ENCODE results near the gene CBLC. TPM values are rescaled to one million over a fixed set of nuclear protein-coding genes. Genes with fewer than 3 reads are reported as not detected.
"Not testable (repeated sequence)": the region's sequence is repeated elsewhere in the genome, so short reads cannot be mapped to it uniquely, and the experiment has no call there.

Gene CBLC
- polyA plus RNA-seq, 1 donor (not counting 4 experiments of a cell fraction or from before 2014, with no cell fraction given) = 27.8 TPM

GRCh38 chr19:44767295-44768180 lies 10.2 kb upstream of the CBLC start:
- Histone ChIP-seq H3K4me3 (ENCODE audit: control insufficient read depth in 2 of 3, extremely low read depth in 1 of 3, insufficient read depth in 2 of 3, low read depth in 1 of 3, low read length in 3 of 3) (no peak overlapping the region), H2AFZ (ENCODE audit: control insufficient read depth, low read length) (no peak overlapping the region), H3K9ac (ENCODE audit: control insufficient read depth, extremely low read depth, insufficient read depth, low read length) (no peak overlapping the region), H3K36me3 (ENCODE audit: control insufficient read depth in 2 of 2, extremely low read depth in 1 of 2, insufficient read depth in 2 of 2, low read length in 2 of 2) (no peaks in the 10 kb centered on the region), H3K27ac (ENCODE audit: control insufficient read depth, insufficient read depth, low read length) (no peak overlapping the region), H3K79me2 (ENCODE audit: control insufficient read depth, insufficient read depth, low read length) (no peaks in the 10 kb centered on the region), H4K20me1 (ENCODE audit: control insufficient read depth, extremely low read depth, insufficient read depth, low read length) (no peaks in the 10 kb centered on the region), H3K9me3 (ENCODE audit: control insufficient read depth, low read depth, low read length) (no peaks in the 10 kb centered on the region), H3K27me3 (ENCODE audit: control insufficient read depth, extremely low read depth, insufficient read depth, low read length) (no peaks in the 10 kb centered on the region), H3K4me1 (ENCODE audit: control insufficient read depth, extremely low read depth, insufficient read depth, low read length) (peaks cover 5% of the 10 kb centered on the region), H3K4me2 (ENCODE audit: control insufficient read depth, extremely low read depth, insufficient read depth, low read depth, low read length) (no peak overlapping the region), H3K9me1 (ENCODE audit: control insufficient read depth, extremely low read depth, insufficient read depth, low read length) (no peaks in the 10 kb centered on the region)
- dilution Hi-C loops (cut with MboI; ENCODE audit: extremely low pct_ligation_motif_present, low sequenced_read_pairs) = no loop called here
- no peak for DNase-seq (ENCODE audit: low read depth, low spot score)
- TF ChIP-seq EZH2 (IDR thresholded peaks at IDR 0.05; ENCODE audit: low read length) = no peak
- no peak for TF ChIP-seq CTCF (optimal IDR thresholded peaks at IDR 0.05 in 1 of 3, IDR thresholded peaks at IDR 0.05 in 1 of 3, conservative IDR thresholded peaks at IDR 0.05 in 1 of 3; ENCODE audit: extremely low read depth in 1 of 3, insufficient read depth in 2 of 3, low read length in 3 of 3)
- no peak for FAIRE-seq

- TF ChIP-seq CTCF (optimal IDR thresholded peaks at IDR 0.05 in 1 of 3, IDR thresholded peaks at IDR 0.05 in 1 of 3, conservative IDR thresholded peaks at IDR 0.05 in 1 of 3; ENCODE audit: extremely low read depth in 1 of 3, insufficient read depth in 2 of 3, low read length in 3 of 3) = peak; percentile 62 to 78 (median 64)
- TF ChIP-seq EZH2 (IDR thresholded peaks at IDR 0.05; ENCODE audit: low read length) = no peak
- peak overlapping the region; percentile 62 for H3K4me2 ChIP-seq (ENCODE audit: control insufficient read depth, extremely low read depth, insufficient read depth, low read depth, low read length)
- no peaks in the 10 kb centered on the region for H3K79me2 ChIP-seq (ENCODE audit: control insufficient read depth, insufficient read depth, low read length)
- peak; percentile 96 for FAIRE-seq
- no peaks in the 10 kb centered on the region for H3K9me1 ChIP-seq (ENCODE audit: control insufficient read depth, extremely low read depth, insufficient read depth, low read length)
- no peaks in the 10 kb centered on the region for H3K36me3 ChIP-seq (ENCODE audit: control insufficient read depth in 2 of 2, extremely low read depth in 1 of 2, insufficient read depth in 2 of 2, low read length in 2 of 2)
- H4K20me1 ChIP-seq (ENCODE audit: control insufficient read depth, extremely low read depth, insufficient read depth, low read length) = no peaks in the 10 kb centered on the region
- peak; percentile 96 for DNase-seq (ENCODE audit: low read depth, low spot score)
- H3K9ac ChIP-seq (ENCODE audit: control insufficient read depth, extremely low read depth, insufficient read depth, low read length) = peak overlapping the region; percentile 33
- H3K4me3 ChIP-seq (ENCODE audit: control insufficient read depth in 2 of 3, extremely low read depth in 1 of 3, insufficient read depth in 2 of 3, low read depth in 1 of 3, low read length in 3 of 3) = peak overlapping the region in 1 of 3 experiments; percentile 48
- no peaks in the 10 kb centered on the region for H3K27me3 ChIP-seq (ENCODE audit: control insufficient read depth, extremely low read depth, insufficient read depth, low read length)
- peaks cover 30% of the 10 kb centered on the region for H3K4me1 ChIP-seq (ENCODE audit: control insufficient read depth, extremely low read depth, insufficient read depth, low read length)
- no peaks in the 10 kb centered on the region for H3K9me3 ChIP-seq (ENCODE audit: control insufficient read depth, low read depth, low read length)
- dilution Hi-C loops (cut with MboI; ENCODE audit: extremely low pct_ligation_motif_present, low sequenced_read_pairs) = no loop called here
- H2AFZ ChIP-seq (ENCODE audit: control insufficient read depth, low read length) = peak overlapping the region; percentile 91
- H3K27ac ChIP-seq (ENCODE audit: control insufficient read depth, insufficient read depth, low read length) = peak overlapping the region; percentile 52
Measured at GRCh38 chr19:44770550-44771257, 7.0 kb upstream of the CBLC start.

GRCh38 chr19:44772144-44772543 lies 5.5 kb upstream of the CBLC start:
- H3K9me1 ChIP-seq (ENCODE audit: control insufficient read depth, extremely low read depth, insufficient read depth, low read length); H3K27me3 ChIP-seq (ENCODE audit: control insufficient read depth, extremely low read depth, insufficient read depth, low read length); H3K4me3 ChIP-seq (ENCODE audit: control insufficient read depth in 2 of 3, extremely low read depth in 1 of 3, insufficient read depth in 2 of 3, low read depth in 1 of 3, low read length in 3 of 3); H4K20me1 ChIP-seq (ENCODE audit: control insufficient read depth, extremely low read depth, insufficient read depth, low read length); H3K9me3 ChIP-seq (ENCODE audit: control insufficient read depth, low read depth, low read length); H3K36me3 ChIP-seq (ENCODE audit: control insufficient read depth in 2 of 2, extremely low read depth in 1 of 2, insufficient read depth in 2 of 2, low read length in 2 of 2); H3K4me2 ChIP-seq (ENCODE audit: control insufficient read depth, extremely low read depth, insufficient read depth, low read depth, low read length); H3K9ac ChIP-seq (ENCODE audit: control insufficient read depth, extremely low read depth, insufficient read depth, low read length); H3K27ac ChIP-seq (ENCODE audit: control insufficient read depth, insufficient read depth, low read length); H2AFZ ChIP-seq (ENCODE audit: control insufficient read depth, low read length); H3K79me2 ChIP-seq (ENCODE audit: control insufficient read depth, insufficient read depth, low read length); dilution Hi-C loops (cut with MboI; ENCODE audit: extremely low pct_ligation_motif_present, low sequenced_read_pairs); FAIRE-seq; DNase-seq (ENCODE audit: low read depth, low spot score): not testable (repeated sequence)
- peaks cover 41% of the 10 kb centered on the region for H3K4me1 ChIP-seq (ENCODE audit: control insufficient read depth, extremely low read depth, insufficient read depth, low read length)

All from keratinocyte (primary cell).